ENCODE data around the gene PPOX. TPM values are rescaled to one million over a fixed set of nuclear protein-coding genes. Genes with fewer than 3 reads are reported as not detected.

PPOX gene
- total RNA-seq, 4 donors from 2014 or later, result 16.7 to 46.5 (median 24.8) TPM

DNA sequence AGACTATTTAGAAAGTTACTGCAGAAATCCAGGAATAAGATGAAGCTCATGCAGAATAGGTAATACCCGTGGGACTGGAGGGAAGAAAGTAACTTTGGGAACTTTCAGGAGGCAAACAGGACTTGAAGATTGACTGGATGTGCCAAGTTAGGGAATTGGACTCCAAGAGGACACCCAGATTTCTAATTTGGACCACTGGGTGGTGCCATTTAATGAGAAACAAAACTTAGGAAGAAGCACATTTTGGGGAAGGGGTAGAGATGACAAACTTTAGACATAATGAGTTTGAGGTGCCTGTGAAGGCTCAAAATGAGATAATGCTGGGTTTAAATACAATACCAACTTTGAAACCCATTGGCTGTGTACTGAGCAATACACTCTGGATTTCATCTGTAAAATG lies 14.4 kb downstream of the PPOX start:
- H3K4me3 ChIP-seq (ENCODE audit: low read depth, poor library complexity, severe bottlenecking), result no peak overlapping the region
- WGBS, 2 donors, result 68 to 94% methylated on average over 1 of the region's 1 CpG
- DNase-seq (ENCODE audit: low spot score in 2 of 2), result no peak
- TF ChIP-seq POLR2A (IDR thresholded peaks at IDR 0.05), result no peak
- TF ChIP-seq, protein P1, sequence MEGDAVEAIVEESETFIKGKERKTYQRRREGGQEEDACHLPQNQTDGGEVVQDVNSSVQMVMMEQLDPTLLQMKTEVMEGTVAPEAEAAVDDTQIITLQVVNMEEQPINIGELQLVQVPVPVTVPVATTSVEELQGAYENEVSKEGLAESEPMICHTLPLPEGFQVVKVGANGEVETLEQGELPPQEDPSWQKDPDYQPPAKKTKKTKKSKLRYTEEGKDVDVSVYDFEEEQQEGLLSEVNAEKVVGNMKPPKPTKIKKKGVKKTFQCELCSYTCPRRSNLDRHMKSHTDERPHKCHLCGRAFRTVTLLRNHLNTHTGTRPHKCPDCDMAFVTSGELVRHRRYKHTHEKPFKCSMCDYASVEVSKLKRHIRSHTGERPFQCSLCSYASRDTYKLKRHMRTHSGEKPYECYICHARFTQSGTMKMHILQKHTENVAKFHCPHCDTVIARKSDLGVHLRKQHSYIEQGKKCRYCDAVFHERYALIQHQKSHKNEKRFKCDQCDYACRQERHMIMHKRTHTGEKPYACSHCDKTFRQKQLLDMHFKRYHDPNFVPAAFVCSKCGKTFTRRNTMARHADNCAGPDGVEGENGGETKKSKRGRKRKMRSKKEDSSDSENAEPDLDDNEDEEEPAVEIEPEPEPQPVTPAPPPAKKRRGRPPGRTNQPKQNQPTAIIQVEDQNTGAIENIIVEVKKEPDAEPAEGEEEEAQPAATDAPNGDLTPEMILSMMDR (IDR thresholded peaks at IDR 0.05), result no peak
- intact Hi-C loops (cut with DNase I; ENCODE audit: low total_unique reads), result no loop called here

DNA sequence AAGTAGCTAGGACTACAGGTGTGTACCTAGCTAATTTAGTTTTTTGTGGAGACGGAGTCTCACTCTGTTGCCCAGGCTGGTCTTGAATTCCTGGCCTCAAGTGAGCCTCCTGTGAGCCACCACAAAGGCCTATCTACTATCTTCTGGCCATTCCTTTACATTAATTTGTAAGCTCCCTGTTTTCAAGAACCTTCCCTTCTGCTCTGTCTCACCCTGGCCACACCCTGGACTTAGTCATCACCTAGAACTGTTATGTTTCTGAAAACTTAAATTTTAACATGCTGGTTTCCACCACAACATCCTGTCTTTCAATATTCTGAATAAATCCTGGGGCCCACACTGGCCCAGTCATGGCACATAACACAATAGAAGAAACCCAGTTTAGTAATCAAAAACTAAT lies 16.0 kb downstream of the PPOX start:
- no peak for DNase-seq (ENCODE audit: low spot score in 2 of 2)
- TF ChIP-seq, protein P1 (IDR thresholded peaks at IDR 0.05), result no peak
- no peak for TF ChIP-seq POLR2A (IDR thresholded peaks at IDR 0.05)
- intact Hi-C loops (cut with DNase I; ENCODE audit: low total_unique reads), result no loop called here
- WGBS, 2 donors, result 61 to 82% methylated on average over 1 of the region's 1 CpG
- no peak overlapping the region for H3K4me3 ChIP-seq (ENCODE audit: low read depth, poor library complexity, severe bottlenecking)

DNA sequence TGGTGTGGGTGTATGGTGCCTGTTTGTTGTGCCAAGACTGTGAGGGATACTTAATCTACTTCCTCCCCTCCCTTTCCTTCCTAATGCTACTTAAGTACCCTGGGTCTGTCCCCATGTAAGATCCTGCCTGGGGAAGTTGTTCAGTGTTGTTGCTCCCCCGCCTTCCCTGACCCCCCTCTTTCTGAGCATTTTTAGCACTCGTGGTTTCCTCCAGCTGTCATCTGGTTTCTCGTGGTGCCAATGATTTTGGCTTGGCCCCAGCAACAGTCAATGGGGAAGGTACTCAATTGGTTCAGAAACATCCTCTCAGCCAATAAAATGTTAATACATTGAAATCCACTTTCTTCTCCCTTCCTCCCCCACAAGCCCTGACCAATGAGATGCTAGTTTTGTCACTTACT lies 19.1 kb downstream of the PPOX start:
- WGBS, 2 donors, result 4 to 5% methylated on average over 3 of the region's 3 CpGs
- TF ChIP-seq, protein P1 (IDR thresholded peaks at IDR 0.05), result no peak
- no peak for TF ChIP-seq POLR2A (IDR thresholded peaks at IDR 0.05)
- H3K4me3 ChIP-seq (ENCODE audit: low read depth, poor library complexity, severe bottlenecking), result no peak overlapping the region
- DNase-seq (ENCODE audit: low spot score in 2 of 2), result peak; percentile 88 to 96
- intact Hi-C loops (cut with DNase I; ENCODE audit: low total_unique reads), result no loop called here

DNA sequence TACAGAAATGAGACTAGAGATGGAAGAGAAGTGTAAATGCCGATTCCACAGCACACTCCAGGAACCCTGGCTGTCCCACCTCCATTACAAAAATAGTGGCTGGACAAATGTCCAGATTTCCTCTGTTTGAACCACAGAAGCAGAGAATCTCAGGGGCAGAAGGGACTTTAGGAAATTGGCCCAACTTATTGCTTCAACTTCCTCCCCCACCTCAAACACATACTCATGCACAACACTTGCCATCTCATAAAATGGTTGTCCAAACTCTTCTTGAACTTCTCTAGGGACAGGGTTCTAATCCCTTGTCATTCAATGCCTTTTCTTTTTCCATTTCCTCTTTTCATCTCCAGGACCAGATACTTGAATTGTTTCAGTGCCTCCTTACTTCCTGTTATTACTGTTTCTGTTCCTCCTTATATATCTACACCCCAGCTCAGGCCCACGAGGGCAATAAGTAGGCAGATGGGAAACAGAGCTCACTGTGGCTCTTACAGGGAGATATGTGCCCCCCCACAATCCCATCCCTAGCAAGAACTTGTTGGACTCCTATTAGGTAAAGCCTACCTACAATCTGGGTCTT lies 19.6 kb downstream of the PPOX start:
- TF ChIP-seq, protein P1 (IDR thresholded peaks at IDR 0.05), result no peak
- no peak for TF ChIP-seq POLR2A (IDR thresholded peaks at IDR 0.05)
- DNase-seq (ENCODE audit: low spot score in 2 of 2), result no peak
- WGBS, 2 donors, result 35 to 38% methylated on average over 2 of the region's 2 CpGs
- intact Hi-C loops (cut with DNase I; ENCODE audit: low total_unique reads), result no loop called here
- no peak overlapping the region for H3K4me3 ChIP-seq (ENCODE audit: low read depth, poor library complexity, severe bottlenecking)

DNA sequence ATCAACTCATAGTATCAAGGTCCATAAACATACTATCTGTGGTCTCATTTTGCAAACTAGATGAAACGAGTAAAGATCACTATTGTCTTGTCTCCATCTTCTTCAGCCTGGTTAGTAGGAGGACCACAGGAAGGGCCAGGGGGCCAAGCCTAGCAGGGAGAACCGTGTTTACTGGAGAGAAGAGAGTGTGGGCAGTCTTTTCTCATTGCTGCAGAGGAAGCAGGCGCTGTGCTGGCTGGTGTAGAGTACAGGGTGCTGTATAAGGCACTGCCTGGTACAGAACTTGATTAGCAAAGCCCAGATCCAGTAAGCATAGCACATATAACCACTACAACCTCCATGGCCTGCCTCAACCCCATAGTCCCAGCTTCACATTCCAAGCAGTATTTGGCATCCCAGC lies 21.1 kb downstream of the PPOX start:
- intact Hi-C loops (cut with DNase I; ENCODE audit: low total_unique reads), result no loop called here

More for the DNA sequence above, 21.1 kb downstream of the PPOX start:
- TF ChIP-seq POLR2A (IDR thresholded peaks at IDR 0.05), result no peak
- TF ChIP-seq, protein P1 (IDR thresholded peaks at IDR 0.05), result no peak
- WGBS, 2 donors, result 77 to 80% methylated on average over 3 of the region's 3 CpGs
- DNase-seq (ENCODE audit: low spot score in 2 of 2), result no peak
- no peak overlapping the region for H3K4me3 ChIP-seq (ENCODE audit: low read depth, poor library complexity, severe bottlenecking)
